HepG2 (cell line): Measurements from ENCODE around the gene NBPF1. TPM values are rescaled to one million over a fixed set of nuclear protein-coding genes. Genes with fewer than 3 reads are reported as not detected.

Experiments used
- AHDC1 ChIP-seq: sonication (generic); formaldehyde crosslinking; IDR thresholded peaks from 2 replicates; pipeline ENCODE4 v1.5.1; 2020; ENCODE audit warnings: mild to moderate bottlenecking, missing genetic modification reagents, borderline replicate concordance
- ARID4A ChIP-seq: sonication (generic); formaldehyde crosslinking; IDR thresholded peaks from 2 replicates; pipeline ENCODE4 v1.5.0; 2020; ENCODE audit warnings: mild to moderate bottlenecking, missing genetic modification reagents, borderline replicate concordance
- CEBPB ChIP-seq: IDR thresholded peaks from 2 replicates; pipeline ENCODE4 v1.6.1; 2011; ENCODE audit warnings: low read depth, low read length, improper control_type of control experiment, borderline replicate concordance
- HIVEP1 ChIP-seq: sonication (generic); formaldehyde crosslinking; IDR thresholded peaks from 2 replicates; pipeline ENCODE4 v1.4.0; 2020; ENCODE audit warnings: mild to moderate bottlenecking, missing genetic modification reagents
- IKZF1 ChIP-seq: fragments of 450-650 bp; IDR thresholded peaks from 2 replicates; pipeline ENCODE4 v1.7.1; 2016
- KDM2A ChIP-seq: sonication (generic); formaldehyde crosslinking; IDR thresholded peaks from 2 replicates; pipeline ENCODE4 v1.4.0; 2020; ENCODE audit warnings: low read depth, missing genetic modification reagents, borderline replicate concordance
- MBD4 ChIP-seq: IDR thresholded peaks from 2 replicates; pipeline ENCODE4 v1.6.1; 2012; ENCODE audit warnings: low read length, inconsistent platforms, borderline replicate concordance
- MEIS1 ChIP-seq: sonication (generic); formaldehyde crosslinking; IDR thresholded peaks from 2 replicates; pipeline ENCODE4 v1.9.0; 2021; ENCODE audit warnings: mild to moderate bottlenecking, missing genetic modification reagents, moderate library complexity, borderline replicate concordance
- NCOR1 ChIP-seq: fragments of 200-600 bp; sonication (generic); IDR thresholded peaks from 2 replicates; pipeline ENCODE4 v1.7.0; 2017; ENCODE audit warnings: antibody characterized with exemption, low read length, borderline replicate concordance
- NR0B2 ChIP-seq: sonication (generic); formaldehyde crosslinking; IDR thresholded peaks from 2 replicates; pipeline ENCODE4 v1.4.0; 2020; ENCODE audit warnings: mild to moderate bottlenecking, missing genetic modification reagents
- NR2F2 ChIP-seq: IDR thresholded peaks from 2 replicates; pipeline ENCODE4 v1.6.1; 2012; ENCODE audit warnings: low read depth, inconsistent platforms, borderline replicate concordance
- RARA ChIP-seq: IDR thresholded peaks from 2 replicates; pipeline ENCODE4 v1.6.1; 2016; ENCODE audit warnings: missing genetic modification reagents, missing compliant biosample characterization
- ZBTB8A ChIP-seq: sonication (generic); formaldehyde crosslinking; IDR thresholded peaks from 2 replicates; pipeline ENCODE4 v1.4.0; 2020; ENCODE audit warnings: mild to moderate bottlenecking, low read depth, missing genetic modification reagents, borderline replicate concordance
- ZNF709 ChIP-seq: sonication (generic); formaldehyde crosslinking; IDR thresholded peaks from 2 replicates; pipeline ENCODE4 v1.5.0; 2020; ENCODE audit warnings: mild to moderate bottlenecking, missing genetic modification reagents
- ZNF724P ChIP-seq: sonication (generic); formaldehyde crosslinking; IDR thresholded peaks from 2 replicates; pipeline ENCODE4 v1.8.0; 2022; ENCODE audit warnings: missing genetic modification reagents, borderline replicate concordance
- polyA plus RNA-seq, 8 experiments: library from polyadenylated mRNA; depleted of rRNA in 3 of 8; stranded (reverse) in 7 of 8; unstranded in 1 of 8; fragments of >200 nt; fragmentation: Illumina TruSeq in 4 of 8; extraction: Trizol in 4 of 8; gene quantifications; 2 replicates each; pipeline versions ENCODE4 v1.2.1 to v1.2.3, GENCODE V29; 2011 to 2016; ENCODE audit warnings: low read depth in 4 of 8, missing spikeins in 1 of 8, mixed read lengths in 1 of 8; ENCODE audit not compliant: insufficient read depth in 1 of 8
- total RNA-seq, 5 experiments: library from RNA; depleted of rRNA; stranded (reverse); fragments of >200 nt; fragmentation: Illumina TruSeq; extraction: Trizol; gene quantifications; 2 replicates each; pipeline ENCODE4 v1.2.3, GENCODE V29; 2016; ENCODE audit warnings: low read depth in 1 of 5
- TF ChIP-seq, protein P1 (sequence below): sonication (generic); formaldehyde crosslinking; IDR thresholded peaks from 2 replicates; pipeline ENCODE4 v1.4.0; 2020; ENCODE audit warnings: missing genetic modification reagents

NBPF1 gene
- total and polyA plus RNA-seq, 2 of the 13 experiments (the other 11 are each of a cell fraction or from before 2014, with no cell fraction given), result 30.3 to 35.6 TPM

DNA sequence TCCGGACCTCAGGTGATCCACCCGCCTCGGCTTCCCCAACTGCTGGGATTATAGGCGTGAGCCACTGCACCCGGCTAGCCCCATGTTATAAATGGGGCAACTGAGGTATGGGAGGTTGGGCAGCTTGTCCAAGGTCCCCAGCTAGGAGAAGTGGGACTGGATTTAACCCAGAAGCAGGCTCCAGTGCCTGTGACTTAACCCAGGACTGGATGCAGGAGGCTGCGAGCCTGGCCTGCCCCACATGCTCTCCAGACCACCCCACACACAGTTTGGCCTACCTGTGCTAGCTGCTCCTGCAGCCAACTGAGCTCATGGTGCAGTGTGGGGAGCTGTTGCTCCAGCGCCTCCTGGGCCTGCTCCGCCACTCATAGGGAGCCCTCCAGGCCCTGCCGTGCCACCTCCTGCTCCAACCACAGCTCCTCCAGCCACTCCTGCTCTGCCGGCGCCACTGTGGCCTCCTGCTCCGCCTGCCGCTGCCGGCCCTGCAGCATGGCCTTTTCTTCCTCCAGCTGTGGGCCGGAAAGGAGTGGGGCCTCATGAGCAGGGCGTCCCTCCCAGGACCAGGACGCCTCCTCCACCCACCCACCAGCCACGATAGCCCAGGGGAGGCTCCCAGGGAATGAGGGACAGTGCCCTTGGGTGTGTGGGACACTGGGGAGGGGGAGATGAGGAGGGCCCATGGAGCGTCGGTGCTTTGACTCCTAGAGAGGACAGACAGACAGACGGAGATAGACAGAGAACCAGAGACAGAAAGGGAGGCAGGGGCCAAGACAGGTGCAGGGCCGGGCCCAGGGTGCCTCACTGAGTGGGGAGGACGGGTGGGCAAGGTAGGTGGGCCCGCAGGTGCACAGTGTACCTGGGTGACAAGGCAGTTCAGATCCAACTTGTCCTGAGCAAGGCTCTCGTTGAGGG lies 12.4 kb upstream of the NBPF1 start (continued):
- TF ChIP-seq AHDC1, result no peak
- no peak for TF ChIP-seq RARA (CRISPR knock-in tag)
- peak; percentile 19; the same call in 1 of the 2 replicates for TF ChIP-seq HIVEP1 (CRISPR knock-in tag)
- TF ChIP-seq MBD4, result no peak
- TF ChIP-seq NR2F2, result no peak
- TF ChIP-seq IKZF1, result no peak
- TF ChIP-seq ZNF709, result no peak
- TF ChIP-seq, protein P1, sequence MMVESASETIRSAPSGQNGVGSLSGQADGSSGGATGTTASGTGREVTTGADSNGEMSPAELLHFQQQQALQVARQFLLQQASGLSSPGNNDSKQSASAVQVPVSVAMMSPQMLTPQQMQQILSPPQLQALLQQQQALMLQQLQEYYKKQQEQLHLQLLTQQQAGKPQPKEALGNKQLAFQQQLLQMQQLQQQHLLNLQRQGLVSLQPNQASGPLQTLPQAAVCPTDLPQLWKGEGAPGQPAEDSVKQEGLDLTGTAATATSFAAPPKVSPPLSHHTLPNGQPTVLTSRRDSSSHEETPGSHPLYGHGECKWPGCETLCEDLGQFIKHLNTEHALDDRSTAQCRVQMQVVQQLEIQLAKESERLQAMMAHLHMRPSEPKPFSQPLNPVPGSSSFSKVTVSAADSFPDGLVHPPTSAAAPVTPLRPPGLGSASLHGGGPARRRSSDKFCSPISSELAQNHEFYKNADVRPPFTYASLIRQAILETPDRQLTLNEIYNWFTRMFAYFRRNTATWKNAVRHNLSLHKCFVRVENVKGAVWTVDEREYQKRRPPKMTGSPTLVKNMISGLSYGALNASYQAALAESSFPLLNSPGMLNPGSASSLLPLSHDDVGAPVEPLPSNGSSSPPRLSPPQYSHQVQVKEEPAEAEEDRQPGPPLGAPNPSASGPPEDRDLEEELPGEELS, result no peak
- no peak for TF ChIP-seq ZNF724P (CRISPR knock-in tag)
- no peak for TF ChIP-seq MEIS1 (CRISPR knock-in tag)
- TF ChIP-seq NCOR1, result no peak
- no peak for TF ChIP-seq CEBPB
- TF ChIP-seq ARID4A (CRISPR knock-in tag), result no peak
- no peak for TF ChIP-seq NR0B2 (CRISPR knock-in tag)
- 0 out of 2 replicates have a peak, but pooled peaks have one; percentile 12 for TF ChIP-seq KDM2A (CRISPR knock-in tag)
- no peak for TF ChIP-seq ZBTB8A
